DMS53 treated with DMSO at 0.1 percent for 48 hours (cell line): ENCODE measurements around the gene NOL7.

Experiments used
- DNase-seq: peaks from one replicate; lab custom pipeline; 2025; ENCODE audit not compliant: unreplicated experiment; lab: John Stamatoyannopoulos, UW

Gene NOL7

GRCh38 chr6:13593720-13594119 lies 21.4 kb upstream of the NOL7 start:
- no peak for DNase-seq

- no peak for DNase-seq
Observed at GRCh38 chr6:13597073-13597472, 18.1 kb upstream of the NOL7 start.

GRCh38 chr6:13600036-13600435 lies 15.1 kb upstream of the NOL7 start:
- no peak for DNase-seq

GRCh38 chr6:13604135-13604534 lies 11.0 kb upstream of the NOL7 start:
- no peak for DNase-seq

GRCh38 chr6:13604546-13605416 lies 10.4 kb upstream of the NOL7 start:
- DNase-seq: no peak

- DNase-seq: no peak
Observed at GRCh38 chr6:13605634-13606033, 9.5 kb upstream of the NOL7 start.

- DNase-seq: no peak
Observed at GRCh38 chr6:13611715-13612114, 3.4 kb upstream of the NOL7 start.

- DNase-seq: no peak
Observed at GRCh38 chr6:13613029-13613594, 2.0 kb upstream of the NOL7 start.

GRCh38 chr6:13614126-13614925 lies 809 bp upstream of the NOL7 start:
- DNase-seq: peak; percentile 31

GRCh38 chr6:13615792-13616120 lies 621 bp downstream of the NOL7 start:
- DNase-seq: peak; percentile 17

- DNase-seq: no peak
Observed at GRCh38 chr6:13617066-13617465, 1.9 kb downstream of the NOL7 start.

- peak; percentile 45 for DNase-seq
Observed at GRCh38 chr6:13624871-13625288, 9.7 kb downstream of the NOL7 start.

- DNase-seq: no peak
Observed at GRCh38 chr6:13629459-13630116, 14.5 kb downstream of the NOL7 start.

GRCh38 chr6:13630499-13630898 lies 15.4 kb downstream of the NOL7 start:
- DNase-seq: no peak

- no peak for DNase-seq
Observed at GRCh38 chr6:13633343-13633742, 18.2 kb downstream of the NOL7 start.

- DNase-seq: no peak
Observed at GRCh38 chr6:13635948-13636658, 21.0 kb downstream of the NOL7 start.

- no peak for DNase-seq
Observed at GRCh38 chr6:13638014-13638413, 22.9 kb downstream of the NOL7 start.

- DNase-seq: no peak
Observed at GRCh38 chr6:13638626-13639025, 23.5 kb downstream of the NOL7 start.

GRCh38 chr6:13641315-13641714 lies 26.2 kb downstream of the NOL7 start:
- DNase-seq: no peak

GRCh38 chr6:13643125-13643524 lies 28.0 kb downstream of the NOL7 start:
- DNase-seq: no peak

GRCh38 chr6:13648850-13649249 lies 33.7 kb downstream of the NOL7 start:
- DNase-seq: peak; percentile 96
